Measurements from ENCODE around the gene TAOK1. TPM values are rescaled to one million over a fixed set of nuclear protein-coding genes. Genes with fewer than 3 reads are reported as not detected.

TAOK1 gene
- total and polyA plus RNA-seq, 2 of the 13 experiments (the other 11 are each of a cell fraction or from before 2014, with no cell fraction given) = 14.1 to 23.0 TPM

DNA sequence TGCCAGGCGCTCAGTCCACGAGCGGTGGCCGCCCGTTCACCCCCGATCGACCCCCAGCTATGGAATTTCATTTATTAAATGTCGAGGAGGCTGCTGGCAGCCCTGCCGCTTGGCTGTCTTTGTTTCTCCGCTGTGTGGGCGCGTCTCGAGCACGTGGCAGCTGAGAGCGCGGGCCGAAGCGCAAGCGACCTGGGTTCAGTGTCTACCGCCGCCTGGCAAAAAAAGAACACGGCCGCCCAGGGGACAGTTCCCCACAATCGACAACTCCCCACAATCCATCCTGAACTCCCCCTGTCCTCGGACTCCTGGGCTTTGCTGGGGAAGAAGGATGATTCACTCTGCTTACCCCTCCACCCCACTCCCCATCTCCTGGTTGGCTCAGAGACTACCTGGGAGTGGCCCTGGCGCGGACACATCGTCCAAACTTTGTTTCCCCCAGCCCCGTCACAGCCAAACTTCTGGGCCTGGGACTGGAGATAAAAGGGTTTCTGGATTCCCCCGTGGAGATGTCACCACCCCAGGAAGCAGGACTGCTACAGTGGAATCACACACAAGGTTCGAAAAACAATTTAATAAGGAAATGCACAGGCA is 201.1 kb downstream of the TAOK1 start (continued):
- TF ChIP-seq HDAC6 (IDR thresholded peaks at IDR 0.05; ENCODE audit: low read depth, low read length) (no peak), HNF4G (IDR thresholded peaks at IDR 0.05; ENCODE audit: borderline replicate concordance, low read depth, low read length) (no peak), HNF4G (CRISPR knock-in tag; IDR thresholded peaks at IDR 0.05; ENCODE audit: borderline replicate concordance, low read depth) (peak; percentile 16; the same call in 1 of the 2 replicates), HDAC2 (CRISPR knock-in tag; IDR thresholded peaks at IDR 0.05) (peak; percentile 7; the same call in 1 of the 2 replicates)

DNA sequence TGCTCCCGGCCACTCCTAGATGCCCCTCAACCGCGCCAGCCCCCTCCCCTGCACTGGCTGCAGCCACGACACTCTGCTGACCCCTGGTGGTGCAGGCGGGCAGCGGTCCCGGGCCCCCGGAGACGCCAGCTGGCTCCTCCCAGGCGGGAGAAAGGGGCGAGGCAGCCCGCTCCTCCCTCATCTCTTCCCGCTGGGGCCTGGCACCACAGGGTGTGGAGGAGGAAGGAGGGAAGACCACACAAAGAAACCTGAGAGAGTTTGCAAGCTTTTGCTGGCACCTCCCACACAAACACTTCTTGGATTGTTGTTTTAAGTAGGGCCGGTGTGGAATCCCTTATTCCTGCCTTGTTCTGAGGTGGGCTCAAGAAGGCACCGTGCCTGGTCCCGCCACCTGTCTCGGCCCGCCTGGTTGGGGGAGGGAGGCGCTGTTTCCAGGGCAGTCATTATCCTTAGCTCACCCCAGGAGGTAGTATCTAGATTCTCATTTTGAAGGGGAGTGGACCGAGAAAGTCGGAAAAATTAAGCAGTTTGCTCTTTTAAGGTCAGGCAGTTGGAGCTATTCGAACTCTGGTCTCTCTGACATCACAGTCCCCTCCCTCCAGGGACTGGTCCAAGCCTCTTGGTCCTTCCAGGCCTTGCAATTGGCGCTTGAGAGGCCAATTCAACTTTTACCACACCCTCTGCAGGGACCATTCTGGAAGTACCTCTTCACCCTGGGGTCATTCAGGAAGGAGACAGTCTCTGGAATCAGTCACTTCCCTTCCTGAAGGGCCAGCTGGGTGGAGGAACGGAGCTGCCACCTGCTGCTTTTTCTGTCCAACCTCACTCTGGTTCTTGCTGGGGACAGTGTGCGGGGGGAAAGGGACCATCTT is 201.8 kb downstream of the TAOK1 start:
- POLR2A ChIA-PET = interaction anchor here (1.0 to 3.0 kb wide), 7 partner anchors 17 to 298 kb away, joined by 3 to 23 read pairs (median 9); partner anchors contain the start of genes ABHD15, NUFIP2 and TAOK1
- Histone ChIP-seq H3K36me3 (replicated peaks in 1 of 2; ENCODE audit: control insufficient read depth in 1 of 2, insufficient read depth in 2 of 2, low read length in 2 of 2) (no peaks in the 10 kb centered on the region), H3K9ac (ENCODE audit: insufficient read depth, low read depth, low read length) (peak overlapping the region; percentile 72; the same call in 1 of the 2 replicates), H3K4me1 (ENCODE audit: insufficient read depth, low read length) (peaks cover 60% of the 10 kb centered on the region), H3K4me2 (ENCODE audit: low read depth, low read length) (peak overlapping the region; percentile 89), H2AFZ (ENCODE audit: low read length) (peak overlapping the region; percentile 8), H4K20me1 (ENCODE audit: insufficient read depth, low read length) (peaks cover 14% of the 10 kb centered on the region; the same call in 1 of the 2 replicates), H3K27me3 (ENCODE audit: control insufficient read depth in 1 of 2, insufficient read depth in 2 of 2, low read length in 2 of 2) (peaks cover 3 to 25% of the 10 kb centered on the region in 2 experiments; a peak in 3 of 5 replicates), H3K79me2 (ENCODE audit: insufficient read depth, low read length) (peaks cover 19% of the 10 kb centered on the region), H3K9me3 (ENCODE audit: low read length) (no peaks in the 10 kb centered on the region), H3K4me3 (replicated peaks in 1 of 3; ENCODE audit: insufficient read depth in 1 of 3, low read depth in 2 of 3, low read length in 3 of 3) (peak overlapping the region; percentile 70 to 91 (median 89)), H3K27ac (ENCODE audit: extremely low read length, insufficient read depth, low read length) (no peak overlapping the region)
- DNase-seq (ENCODE audit: low spot score) = peak; percentile 74
- ATAC-seq = peak; percentile 74
- peak; percentile 72 for FAIRE-seq
- intact Hi-C loops (cut with micrococcal nuclease; ENCODE audit: unreplicated experiment) = loop anchor here (1.0 to 10.0 kb wide), 3 partner anchors 12 to 217 kb away; no protein-coding TSS in a partner anchor
- BruUV-seq (replicated peaks) = no TSS peak
- in situ Hi-C loops (cut with HindIII; ENCODE audit: extremely low pct_ligation_motif_present, low pct_unique_long_range_greater_than_20kb) = no loop called here
- WGBS (ENCODE audit: low lambda C conversion rate) = 2% methylated on average over 12 of the region's 25 CpGs
- CTCF ChIA-PET (ENCODE audit: low intra/inter-chr PET ratio, low total read pairs) = interaction anchor here (0.6 to 3.1 kb wide), 4 partner anchors 9 to 222 kb away, joined by 3 to 39 read pairs (median 8); no protein-coding TSS in a partner anchor
- TF ChIP-seq ZNF207 (IDR thresholded peaks at IDR 0.05; ENCODE audit: borderline replicate concordance) = no peak
- peak; percentile 58; the same call in 1 of the 2 replicates for TF ChIP-seq ZNF563 (CRISPR knock-in tag; IDR thresholded peaks at IDR 0.05)
- TF ChIP-seq, protein P1, sequence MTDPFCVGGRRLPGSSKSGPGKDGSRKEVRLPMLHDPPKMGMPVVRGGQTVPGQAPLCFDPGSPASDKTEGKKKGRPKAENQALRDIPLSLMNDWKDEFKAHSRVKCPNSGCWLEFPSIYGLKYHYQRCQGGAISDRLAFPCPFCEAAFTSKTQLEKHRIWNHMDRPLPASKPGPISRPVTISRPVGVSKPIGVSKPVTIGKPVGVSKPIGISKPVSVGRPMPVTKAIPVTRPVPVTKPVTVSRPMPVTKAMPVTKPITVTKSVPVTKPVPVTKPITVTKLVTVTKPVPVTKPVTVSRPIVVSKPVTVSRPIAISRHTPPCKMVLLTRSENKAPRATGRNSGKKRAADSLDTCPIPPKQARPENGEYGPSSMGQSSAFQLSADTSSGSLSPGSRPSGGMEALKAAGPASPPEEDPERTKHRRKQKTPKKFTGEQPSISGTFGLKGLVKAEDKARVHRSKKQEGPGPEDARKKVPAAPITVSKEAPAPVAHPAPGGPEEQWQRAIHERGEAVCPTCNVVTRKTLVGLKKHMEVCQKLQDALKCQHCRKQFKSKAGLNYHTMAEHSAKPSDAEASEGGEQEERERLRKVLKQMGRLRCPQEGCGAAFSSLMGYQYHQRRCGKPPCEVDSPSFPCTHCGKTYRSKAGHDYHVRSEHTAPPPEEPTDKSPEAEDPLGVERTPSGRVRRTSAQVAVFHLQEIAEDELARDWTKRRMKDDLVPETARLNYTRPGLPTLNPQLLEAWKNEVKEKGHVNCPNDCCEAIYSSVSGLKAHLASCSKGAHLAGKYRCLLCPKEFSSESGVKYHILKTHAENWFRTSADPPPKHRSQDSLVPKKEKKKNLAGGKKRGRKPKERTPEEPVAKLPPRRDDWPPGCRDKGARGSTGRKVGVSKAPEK (CRISPR knock-in tag; IDR thresholded peaks at IDR 0.05; ENCODE audit: borderline replicate concordance) = 0 out of 2 replicates have a peak, but pooled peaks have one; percentile 2
- TF ChIP-seq NCOA1 (CRISPR knock-in tag; IDR thresholded peaks at IDR 0.05) = no peak
- no peak for TF ChIP-seq ZNF3 (CRISPR knock-in tag; IDR thresholded peaks at IDR 0.05)
- TF ChIP-seq MTA3 (CRISPR knock-in tag; IDR thresholded peaks at IDR 0.05) = no peak
- no peak for TF ChIP-seq JDP2 (CRISPR knock-in tag; IDR thresholded peaks at IDR 0.05; ENCODE audit: borderline replicate concordance)
- no peak for TF ChIP-seq ZNF841 (CRISPR knock-in tag; IDR thresholded peaks at IDR 0.05; ENCODE audit: borderline replicate concordance)
- TF ChIP-seq, protein P2, sequence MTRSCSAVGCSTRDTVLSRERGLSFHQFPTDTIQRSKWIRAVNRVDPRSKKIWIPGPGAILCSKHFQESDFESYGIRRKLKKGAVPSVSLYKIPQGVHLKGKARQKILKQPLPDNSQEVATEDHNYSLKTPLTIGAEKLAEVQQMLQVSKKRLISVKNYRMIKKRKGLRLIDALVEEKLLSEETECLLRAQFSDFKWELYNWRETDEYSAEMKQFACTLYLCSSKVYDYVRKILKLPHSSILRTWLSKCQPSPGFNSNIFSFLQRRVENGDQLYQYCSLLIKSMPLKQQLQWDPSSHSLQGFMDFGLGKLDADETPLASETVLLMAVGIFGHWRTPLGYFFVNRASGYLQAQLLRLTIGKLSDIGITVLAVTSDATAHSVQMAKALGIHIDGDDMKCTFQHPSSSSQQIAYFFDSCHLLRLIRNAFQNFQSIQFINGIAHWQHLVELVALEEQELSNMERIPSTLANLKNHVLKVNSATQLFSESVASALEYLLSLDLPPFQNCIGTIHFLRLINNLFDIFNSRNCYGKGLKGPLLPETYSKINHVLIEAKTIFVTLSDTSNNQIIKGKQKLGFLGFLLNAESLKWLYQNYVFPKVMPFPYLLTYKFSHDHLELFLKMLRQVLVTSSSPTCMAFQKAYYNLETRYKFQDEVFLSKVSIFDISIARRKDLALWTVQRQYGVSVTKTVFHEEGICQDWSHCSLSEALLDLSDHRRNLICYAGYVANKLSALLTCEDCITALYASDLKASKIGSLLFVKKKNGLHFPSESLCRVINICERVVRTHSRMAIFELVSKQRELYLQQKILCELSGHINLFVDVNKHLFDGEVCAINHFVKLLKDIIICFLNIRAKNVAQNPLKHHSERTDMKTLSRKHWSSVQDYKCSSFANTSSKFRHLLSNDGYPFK (CRISPR knock-in tag; IDR thresholded peaks at IDR 0.05; ENCODE audit: borderline replicate concordance) = peak; percentile 71; the same call in 1 of the 2 replicates
- TF ChIP-seq FOXC1 (CRISPR knock-in tag; IDR thresholded peaks at IDR 0.05; ENCODE audit: borderline replicate concordance) = no peak; the same call in 1 of the 2 replicates
- peak; percentile 72 for TF ChIP-seq ZNF350 (CRISPR knock-in tag; IDR thresholded peaks at IDR 0.05; ENCODE audit: borderline replicate concordance, low read depth)

Data from HepG2 (cell line).